ENCODE measurements around the gene RHBDD2. TPM values are rescaled to one million over a fixed set of nuclear protein-coding genes. Genes with fewer than 3 reads are reported as not detected.
"Not testable (repeated sequence)": the region's sequence is repeated elsewhere in the genome, so short reads cannot be mapped to it uniquely, and the experiment has no call there.

Gene RHBDD2
- total RNA-seq, 3 donors from 2014 or later, result 36.6 to 47.7 (median 39.0) TPM

DNA sequence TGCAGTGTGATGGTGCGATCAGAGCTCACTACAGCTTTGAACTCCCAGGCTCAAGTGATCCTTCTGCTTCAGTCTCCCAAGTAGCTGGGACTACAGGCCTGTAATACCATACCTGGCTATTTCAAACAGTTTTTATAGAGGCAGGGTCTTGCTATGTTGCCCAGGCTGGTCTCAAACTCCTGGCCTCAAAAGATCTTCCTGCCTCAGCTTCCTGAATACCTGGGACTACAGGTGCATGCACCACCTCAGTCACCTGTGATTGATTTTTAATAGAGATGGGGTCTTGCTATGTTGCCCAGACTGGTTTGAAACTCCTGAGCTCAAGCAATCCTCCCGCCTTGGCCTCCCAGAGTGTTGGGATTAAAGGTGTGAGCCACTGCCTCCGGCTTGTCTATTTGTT is 38.8 kb upstream of the RHBDD2 start:
- Histone ChIP-seq H3K9me3 (no peaks in the 10 kb centered on the region), H3K4me1 (no peaks in the 10 kb centered on the region), H3K27ac (no peak overlapping the region), H3K27me3 (no peaks in the 10 kb centered on the region), H3K36me3 (no peaks in the 10 kb centered on the region), H3K4me3 (no peak overlapping the region)
- DNase-seq (ENCODE audit: low spot score in 2 of 2), result no peak
- TF ChIP-seq POLR2A (IDR thresholded peaks at IDR 0.05) (no peak), POLR2AphosphoS5 (IDR thresholded peaks at IDR 0.05) (no peak)
- TF ChIP-seq, protein P1, sequence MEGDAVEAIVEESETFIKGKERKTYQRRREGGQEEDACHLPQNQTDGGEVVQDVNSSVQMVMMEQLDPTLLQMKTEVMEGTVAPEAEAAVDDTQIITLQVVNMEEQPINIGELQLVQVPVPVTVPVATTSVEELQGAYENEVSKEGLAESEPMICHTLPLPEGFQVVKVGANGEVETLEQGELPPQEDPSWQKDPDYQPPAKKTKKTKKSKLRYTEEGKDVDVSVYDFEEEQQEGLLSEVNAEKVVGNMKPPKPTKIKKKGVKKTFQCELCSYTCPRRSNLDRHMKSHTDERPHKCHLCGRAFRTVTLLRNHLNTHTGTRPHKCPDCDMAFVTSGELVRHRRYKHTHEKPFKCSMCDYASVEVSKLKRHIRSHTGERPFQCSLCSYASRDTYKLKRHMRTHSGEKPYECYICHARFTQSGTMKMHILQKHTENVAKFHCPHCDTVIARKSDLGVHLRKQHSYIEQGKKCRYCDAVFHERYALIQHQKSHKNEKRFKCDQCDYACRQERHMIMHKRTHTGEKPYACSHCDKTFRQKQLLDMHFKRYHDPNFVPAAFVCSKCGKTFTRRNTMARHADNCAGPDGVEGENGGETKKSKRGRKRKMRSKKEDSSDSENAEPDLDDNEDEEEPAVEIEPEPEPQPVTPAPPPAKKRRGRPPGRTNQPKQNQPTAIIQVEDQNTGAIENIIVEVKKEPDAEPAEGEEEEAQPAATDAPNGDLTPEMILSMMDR (IDR thresholded peaks at IDR 0.05), result no peak
- intact Hi-C loops (cut with DNase I; ENCODE audit: low total_unique reads), result no loop called here

DNA sequence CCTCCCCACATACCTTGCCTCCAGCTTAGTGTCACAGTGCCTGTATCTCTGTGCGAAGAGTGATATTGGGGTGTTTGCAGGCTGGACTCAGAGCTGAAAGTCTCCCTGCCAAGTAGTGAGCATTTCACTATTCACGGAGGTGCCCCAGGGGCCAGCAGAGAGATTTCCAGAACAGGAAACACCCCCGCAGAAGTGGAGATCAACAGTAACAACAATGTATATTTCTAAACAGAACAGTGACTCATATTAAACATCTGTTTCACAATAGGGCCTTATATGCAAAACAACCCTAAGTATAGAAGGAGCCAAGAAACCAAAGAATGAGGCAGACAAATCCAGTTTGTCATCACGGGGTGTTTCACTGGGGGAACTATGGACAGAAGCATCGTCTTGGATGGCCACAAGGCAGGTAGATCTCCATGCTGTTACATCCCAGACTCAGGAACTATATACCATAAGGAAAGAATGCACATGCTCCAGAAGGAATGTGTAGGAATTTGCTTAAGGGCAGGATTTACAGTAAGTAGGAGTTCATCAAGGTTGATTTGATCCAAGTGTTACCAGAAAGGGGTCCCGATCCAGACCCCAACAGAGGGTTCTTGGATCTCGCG is 35.9 kb upstream of the RHBDD2 start:
- Histone ChIP-seq H3K4me3 (no peak overlapping the region), H3K27me3 (no peaks in the 10 kb centered on the region), H3K4me1 (no peaks in the 10 kb centered on the region), H3K36me3 (no peaks in the 10 kb centered on the region), H3K27ac (no peak overlapping the region), H3K9me3 (no peaks in the 10 kb centered on the region)
- intact Hi-C loops (cut with DNase I; ENCODE audit: low total_unique reads), result no loop called here
- TF ChIP-seq, protein P1 (IDR thresholded peaks at IDR 0.05), result no peak
- no peak for TF ChIP-seq POLR2A (IDR thresholded peaks at IDR 0.05)
- TF ChIP-seq POLR2AphosphoS5 (IDR thresholded peaks at IDR 0.05), result peak in 1 of 3 donors; percentile 17
- DNase-seq (ENCODE audit: low spot score in 2 of 2), result no peak

DNA sequence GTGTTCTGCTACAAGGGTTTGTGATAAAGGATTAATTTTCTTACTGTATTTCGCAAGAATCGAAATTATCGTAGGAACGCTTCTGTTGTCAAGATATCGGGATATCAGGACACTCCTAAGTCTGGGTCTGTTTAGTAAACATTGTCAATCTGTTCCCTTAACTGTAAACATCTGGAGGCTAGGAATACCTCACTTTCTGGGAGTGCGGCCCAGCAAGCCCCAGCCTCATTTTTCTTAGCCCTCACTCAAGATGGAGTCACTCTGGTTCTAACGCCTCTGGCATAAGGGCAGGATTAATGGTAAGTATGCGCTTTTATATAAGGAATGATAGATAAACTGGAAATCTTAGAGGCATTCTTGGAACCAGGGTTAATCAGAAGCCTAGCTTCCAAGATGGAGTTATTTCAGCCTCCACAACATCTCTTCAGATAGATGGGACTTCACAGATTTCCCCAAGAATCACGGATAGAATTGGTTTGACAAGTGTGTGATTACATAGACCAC is 35.2 kb upstream of the RHBDD2 start:
- Histone ChIP-seq H3K9me3 (no peaks in the 10 kb centered on the region), H3K27me3 (no peaks in the 10 kb centered on the region), H3K27ac (no peak overlapping the region), H3K4me1 (no peaks in the 10 kb centered on the region), H3K4me3 (no peak overlapping the region), H3K36me3 (no peaks in the 10 kb centered on the region)
- intact Hi-C loops (cut with DNase I; ENCODE audit: low total_unique reads), result no loop called here
- no peak for DNase-seq (ENCODE audit: low spot score in 2 of 2)
- TF ChIP-seq, protein P1 (IDR thresholded peaks at IDR 0.05), result no peak
- TF ChIP-seq POLR2A (IDR thresholded peaks at IDR 0.05) (no peak), POLR2AphosphoS5 (IDR thresholded peaks at IDR 0.05) (no peak)

DNA sequence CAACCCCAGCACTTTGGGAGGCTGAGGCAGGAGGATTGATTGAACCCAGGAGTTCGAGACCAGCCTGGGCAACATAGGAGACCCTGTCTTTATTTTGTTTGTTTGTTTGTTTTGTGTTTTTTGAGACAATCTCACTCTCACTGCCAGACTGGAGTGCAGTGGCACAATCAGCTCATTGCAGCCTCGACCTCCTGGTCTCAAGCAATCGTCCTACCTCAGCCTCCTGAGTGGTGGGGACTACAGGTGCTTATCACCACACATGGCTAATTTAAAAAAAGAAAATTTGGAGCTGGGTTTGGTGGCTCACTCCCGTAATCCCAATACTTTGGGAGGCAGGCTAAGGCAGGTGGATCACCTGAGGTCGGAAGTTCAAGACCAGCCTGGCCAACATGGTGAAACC is 34.7 kb upstream of the RHBDD2 start:
- Histone ChIP-seq H3K36me3 (no peaks in the 10 kb centered on the region), H3K27me3 (no peaks in the 10 kb centered on the region), H3K4me3 (no peak overlapping the region), H3K27ac (no peak overlapping the region), H3K9me3 (no peaks in the 10 kb centered on the region), H3K4me1 (no peaks in the 10 kb centered on the region)
- no peak for DNase-seq (ENCODE audit: low spot score in 2 of 2)
- TF ChIP-seq POLR2AphosphoS5 (IDR thresholded peaks at IDR 0.05), result no peak
- no peak for TF ChIP-seq POLR2A (IDR thresholded peaks at IDR 0.05)
- TF ChIP-seq, protein P1 (IDR thresholded peaks at IDR 0.05), result no peak
- intact Hi-C loops (cut with DNase I; ENCODE audit: low total_unique reads), result no loop called here

DNA sequence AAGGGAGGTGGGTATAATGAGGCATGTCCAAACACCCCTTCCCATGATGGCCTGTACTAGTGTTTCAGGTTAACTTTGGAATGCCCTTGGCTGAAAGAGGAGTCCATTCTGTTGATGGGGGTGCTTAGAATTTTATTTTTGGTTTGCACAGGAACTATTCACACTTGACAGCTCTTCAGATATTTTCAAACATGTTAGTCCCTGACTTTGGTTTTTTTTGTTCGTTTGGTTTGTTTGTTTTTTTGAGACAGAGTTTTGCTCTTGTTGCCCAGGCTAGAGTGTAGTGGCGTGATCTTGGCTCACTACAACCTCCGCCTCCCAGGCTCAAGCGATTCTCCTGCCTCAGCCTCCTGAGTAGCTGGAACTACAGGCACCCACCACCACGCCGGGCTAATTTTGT is 33.7 kb upstream of the RHBDD2 start:
- not testable (repeated sequence) for DNase-seq (ENCODE audit: low spot score in 2 of 2); H3K27me3 ChIP-seq

More for the DNA sequence above, 33.7 kb upstream of the RHBDD2 start:
- H3K27ac ChIP-seq; intact Hi-C loops (cut with DNase I; ENCODE audit: low total_unique reads); H3K9me3 ChIP-seq; H3K4me1 ChIP-seq; H3K4me3 ChIP-seq; H3K36me3 ChIP-seq: not testable (repeated sequence)

Measured in breast epithelium (tissue), 4 donors.